HG03460 (cell line): ENCODE results near the gene CDH23.

ENCODE experiments used
- ATAC-seq: cut with Tn5 transposase; IDR thresholded peaks from one replicate; pipeline ENCODE4 v1.9.1; 2021; ENCODE audit not compliant: unreplicated experiment

Gene CDH23

GRCh38 chr10:71615538-71616329, 219.0 kb downstream of the CDH23 start:
- ATAC-seq = no peak

GRCh38 chr10:71616817-71617654, 220.3 kb downstream of the CDH23 start:
- ATAC-seq = no peak

GRCh38 chr10:71618176-71618575, 221.5 kb downstream of the CDH23 start:
- no peak for ATAC-seq

- no peak for ATAC-seq
Observed at GRCh38 chr10:71618598-71618997, 221.9 kb downstream of the CDH23 start.

- ATAC-seq = no peak
Observed at GRCh38 chr10:71620642-71621041, 223.9 kb downstream of the CDH23 start.

GRCh38 chr10:71621231-71622153, 224.8 kb downstream of the CDH23 start:
- ATAC-seq = no peak

GRCh38 chr10:71622154-71622526, 225.4 kb downstream of the CDH23 start:
- ATAC-seq = no peak

GRCh38 chr10:71622616-71623015, 225.9 kb downstream of the CDH23 start:
- no peak for ATAC-seq

- ATAC-seq = no peak
Observed at GRCh38 chr10:71623098-71623985, 226.6 kb downstream of the CDH23 start.

GRCh38 chr10:71623986-71624291, 227.2 kb downstream of the CDH23 start:
- no peak for ATAC-seq

GRCh38 chr10:71625445-71626175, 228.9 kb downstream of the CDH23 start:
- no peak for ATAC-seq

- no peak for ATAC-seq
Observed at GRCh38 chr10:71627230-71627939, 230.7 kb downstream of the CDH23 start.

- no peak for ATAC-seq
Observed at GRCh38 chr10:71627956-71628355, 231.2 kb downstream of the CDH23 start.

GRCh38 chr10:71629131-71629530, 232.4 kb downstream of the CDH23 start:
- no peak for ATAC-seq

GRCh38 chr10:71630168-71630567, 233.4 kb downstream of the CDH23 start:
- no peak for ATAC-seq

GRCh38 chr10:71631007-71631861, 234.5 kb downstream of the CDH23 start:
- ATAC-seq = no peak

- ATAC-seq = no peak
Observed at GRCh38 chr10:71632200-71632820, 235.6 kb downstream of the CDH23 start.
